Measurements from ENCODE around the gene DTX3L.

Gene DTX3L

DNA sequence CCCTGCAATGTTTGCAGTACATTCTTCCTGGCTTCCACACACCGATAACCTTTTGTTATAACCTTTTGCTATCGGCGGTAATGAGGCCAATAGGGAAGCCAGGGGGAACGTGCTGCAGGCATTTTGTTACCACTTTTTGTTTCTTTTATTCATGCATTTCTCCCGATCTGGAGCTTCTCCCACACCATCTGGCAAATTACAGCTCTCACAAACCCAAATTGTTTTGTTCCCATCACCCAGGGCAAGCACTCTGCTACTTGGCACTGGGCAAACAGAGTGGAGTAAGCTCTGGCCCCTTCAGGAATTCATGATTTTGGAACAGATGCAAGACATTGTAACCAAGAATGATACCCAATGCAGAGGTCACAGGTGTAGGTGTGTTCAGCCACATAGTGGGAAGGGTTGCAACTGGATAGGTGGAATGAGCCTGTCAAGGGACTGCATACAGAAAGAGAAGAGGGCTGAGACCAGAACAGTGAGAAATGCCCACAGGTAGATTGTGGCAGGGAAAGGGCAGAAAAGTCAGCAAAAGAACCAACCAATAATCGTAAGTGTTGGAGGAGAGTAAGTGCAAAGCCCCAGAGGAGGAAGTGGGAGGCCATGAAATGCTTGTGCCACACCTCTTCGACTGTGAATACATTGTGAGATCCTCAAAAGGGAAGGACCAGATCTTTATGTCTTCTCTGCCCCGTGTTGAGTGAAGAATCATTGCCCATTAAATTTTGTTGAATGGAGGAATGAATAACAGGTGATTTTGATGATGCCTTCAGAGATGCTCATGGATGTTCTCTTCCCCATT is 59.1 kb downstream of the DTX3L start:
- DNase-seq (ENCODE audit: extremely low read depth, low read depth), result no peak
- no peak for TF ChIP-seq CTCF (IDR thresholded peaks at IDR 0.05; ENCODE audit: low read depth, low read length, missing control alignments)
- no peak overlapping the region for H3K4me3 ChIP-seq (replicated peaks; ENCODE audit: low read depth, low read length)
